ENCODE data around the gene PSME3IP1.

Gene PSME3IP1

DNA sequence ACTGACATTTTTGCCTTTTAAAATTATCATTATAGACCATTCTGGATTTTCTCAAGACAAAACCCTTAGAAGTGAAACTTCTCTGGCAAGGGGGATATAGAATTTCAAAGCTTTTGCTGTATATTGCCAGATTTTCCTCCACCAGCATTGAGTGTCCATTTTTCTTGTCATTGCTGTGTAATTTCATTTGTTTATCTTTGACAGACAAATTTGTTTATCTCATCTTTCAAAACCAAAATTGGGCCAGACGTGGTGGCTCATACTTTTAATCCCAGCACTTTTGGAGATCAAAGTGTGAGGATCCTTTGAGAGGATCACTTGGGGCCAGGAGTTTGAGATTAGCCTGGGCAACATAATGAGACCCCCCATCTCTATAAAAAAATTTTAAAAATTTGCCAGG lies 43.2 kb upstream of the PSME3IP1 start:
- DNase-seq (ENCODE audit: low read depth) = no peak
- TF ChIP-seq, protein P1, sequence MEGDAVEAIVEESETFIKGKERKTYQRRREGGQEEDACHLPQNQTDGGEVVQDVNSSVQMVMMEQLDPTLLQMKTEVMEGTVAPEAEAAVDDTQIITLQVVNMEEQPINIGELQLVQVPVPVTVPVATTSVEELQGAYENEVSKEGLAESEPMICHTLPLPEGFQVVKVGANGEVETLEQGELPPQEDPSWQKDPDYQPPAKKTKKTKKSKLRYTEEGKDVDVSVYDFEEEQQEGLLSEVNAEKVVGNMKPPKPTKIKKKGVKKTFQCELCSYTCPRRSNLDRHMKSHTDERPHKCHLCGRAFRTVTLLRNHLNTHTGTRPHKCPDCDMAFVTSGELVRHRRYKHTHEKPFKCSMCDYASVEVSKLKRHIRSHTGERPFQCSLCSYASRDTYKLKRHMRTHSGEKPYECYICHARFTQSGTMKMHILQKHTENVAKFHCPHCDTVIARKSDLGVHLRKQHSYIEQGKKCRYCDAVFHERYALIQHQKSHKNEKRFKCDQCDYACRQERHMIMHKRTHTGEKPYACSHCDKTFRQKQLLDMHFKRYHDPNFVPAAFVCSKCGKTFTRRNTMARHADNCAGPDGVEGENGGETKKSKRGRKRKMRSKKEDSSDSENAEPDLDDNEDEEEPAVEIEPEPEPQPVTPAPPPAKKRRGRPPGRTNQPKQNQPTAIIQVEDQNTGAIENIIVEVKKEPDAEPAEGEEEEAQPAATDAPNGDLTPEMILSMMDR (IDR thresholded peaks at IDR 0.05; ENCODE audit: control insufficient read depth, extremely low read depth, insufficient read depth) = no peak
- no peak overlapping the region for H3K4me3 ChIP-seq (ENCODE audit: low read depth, low read length)

DNA sequence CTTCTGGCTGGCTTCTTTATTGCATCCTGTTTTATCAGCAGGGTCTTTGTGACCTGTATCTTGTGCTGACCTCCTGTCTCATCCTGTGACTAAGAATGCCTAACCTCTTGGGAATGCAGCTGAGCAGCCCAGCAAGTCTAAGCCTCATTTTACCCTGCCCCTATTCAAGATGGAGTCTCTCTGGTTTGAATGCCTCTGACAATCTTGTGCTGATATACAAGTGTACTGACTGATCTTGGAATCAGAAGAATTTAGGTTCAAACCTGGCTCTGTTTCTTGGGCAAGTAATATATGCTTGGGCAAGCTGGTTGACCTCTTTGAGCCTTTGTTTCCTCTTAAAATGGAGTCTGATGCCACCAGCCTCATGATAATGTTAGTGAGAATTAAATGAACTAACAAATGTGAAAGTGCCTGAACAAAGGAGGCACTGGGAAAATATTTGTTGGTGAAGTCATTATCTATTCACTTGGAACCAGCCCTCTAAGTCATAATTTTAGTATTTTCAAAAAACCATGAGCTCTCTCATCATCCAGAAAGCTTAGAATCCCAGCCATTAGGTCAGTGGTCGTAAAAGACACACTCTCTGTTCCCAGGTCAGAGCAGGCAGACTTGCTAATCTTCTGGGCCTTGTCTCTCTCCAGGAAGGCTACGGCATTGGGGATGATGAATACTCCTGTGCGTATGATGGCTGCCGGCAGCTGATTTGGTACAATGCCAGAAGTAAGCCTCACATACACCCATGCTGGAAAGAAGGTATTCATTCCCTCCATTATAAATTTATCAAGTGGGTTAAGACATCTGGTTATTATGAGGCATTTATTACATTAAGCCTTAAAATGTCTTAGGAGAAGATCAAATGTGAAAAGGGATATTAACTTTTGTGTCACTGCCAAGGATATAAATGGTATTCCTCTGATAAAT lies 41.1 kb upstream of the PSME3IP1 start:
- no peak for DNase-seq (ENCODE audit: low read depth)
- no peak overlapping the region for H3K4me3 ChIP-seq (ENCODE audit: low read depth, low read length)
- TF ChIP-seq, protein P1 (IDR thresholded peaks at IDR 0.05; ENCODE audit: control insufficient read depth, extremely low read depth, insufficient read depth) = no peak

DNA sequence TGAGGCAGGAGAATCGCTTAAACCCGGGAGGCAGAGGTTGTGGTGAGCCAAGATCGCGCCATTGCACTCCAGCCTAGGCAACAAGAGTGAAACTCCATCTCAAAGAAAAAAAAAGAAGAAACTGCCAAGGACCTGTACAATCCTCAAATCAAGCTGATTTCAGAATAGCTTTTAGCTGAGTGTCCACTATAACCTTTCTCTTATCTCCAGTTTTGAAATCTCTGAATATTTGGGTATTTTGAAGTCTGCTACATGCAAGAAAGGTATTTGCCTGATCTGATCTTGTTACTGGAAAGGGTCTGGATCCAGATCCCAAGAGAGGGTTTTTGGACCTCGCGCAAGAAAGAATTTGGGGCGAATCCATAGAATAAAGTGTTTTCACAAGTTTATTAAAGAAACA lies 40.1 kb upstream of the PSME3IP1 start:
- TF ChIP-seq, protein P1 (IDR thresholded peaks at IDR 0.05; ENCODE audit: control insufficient read depth, extremely low read depth, insufficient read depth) = no peak
- H3K4me3 ChIP-seq (ENCODE audit: low read depth, low read length) = no peak overlapping the region
- DNase-seq (ENCODE audit: low read depth) = no peak

DNA sequence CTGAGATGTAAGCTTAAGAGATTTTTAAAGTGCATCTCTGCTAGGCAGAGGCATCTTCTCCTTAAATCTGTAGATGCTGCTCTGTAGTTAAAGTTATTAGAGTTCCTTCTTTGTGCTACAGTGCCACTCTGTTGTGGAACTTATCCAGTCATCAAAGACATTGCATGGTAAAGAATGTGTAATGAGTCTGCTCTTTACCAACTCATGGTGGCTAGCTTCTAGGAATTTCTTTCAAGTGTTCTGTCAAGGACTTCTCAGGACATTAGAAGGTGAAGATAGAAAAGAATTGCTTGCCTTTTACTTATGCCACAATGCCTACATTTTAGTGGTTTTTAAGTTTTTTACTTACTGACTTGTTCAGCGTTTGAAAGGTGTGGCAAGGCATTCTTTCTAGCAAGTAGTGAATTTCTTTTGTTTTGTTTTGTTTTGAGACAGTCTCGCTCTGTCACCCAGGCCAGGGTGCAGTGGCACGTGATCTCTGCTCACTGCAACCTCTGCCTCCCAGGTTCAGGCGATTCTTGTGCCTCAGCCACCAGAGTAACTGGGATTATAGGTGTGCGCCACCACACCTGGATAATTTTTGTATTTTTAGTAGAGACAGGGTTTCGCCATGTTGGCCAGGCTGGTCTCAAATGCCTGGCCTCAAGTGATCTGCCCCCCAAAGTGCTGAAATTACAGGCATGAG lies 39.0 kb upstream of the PSME3IP1 start:
- TF ChIP-seq, protein P1 (IDR thresholded peaks at IDR 0.05; ENCODE audit: control insufficient read depth, extremely low read depth, insufficient read depth) = no peak
- no peak overlapping the region for H3K4me3 ChIP-seq (ENCODE audit: low read depth, low read length)
- DNase-seq (ENCODE audit: low read depth) = no peak

DNA sequence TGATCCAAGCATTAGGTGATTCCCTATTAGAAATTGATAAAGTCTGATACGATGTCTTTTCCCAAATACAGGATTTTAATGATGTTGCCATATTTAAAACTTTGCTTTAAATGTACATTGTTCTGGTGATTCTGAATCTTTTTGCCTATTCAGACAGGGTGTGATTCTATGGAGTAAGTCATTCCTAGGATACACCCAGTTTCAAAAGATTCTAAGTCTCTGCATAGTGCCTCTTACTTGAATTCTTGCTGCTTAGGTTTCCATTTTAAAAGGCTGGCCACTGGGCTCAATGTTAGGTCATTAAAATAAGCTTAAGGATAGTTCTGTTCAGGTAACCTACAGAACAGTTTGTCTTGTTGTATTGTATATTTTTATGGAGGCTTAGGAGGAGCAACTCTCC lies 37.2 kb upstream of the PSME3IP1 start:
- DNase-seq (ENCODE audit: low read depth) = no peak
- TF ChIP-seq, protein P1 (IDR thresholded peaks at IDR 0.05; ENCODE audit: control insufficient read depth, extremely low read depth, insufficient read depth) = no peak
- no peak overlapping the region for H3K4me3 ChIP-seq (ENCODE audit: low read depth, low read length)

DNA sequence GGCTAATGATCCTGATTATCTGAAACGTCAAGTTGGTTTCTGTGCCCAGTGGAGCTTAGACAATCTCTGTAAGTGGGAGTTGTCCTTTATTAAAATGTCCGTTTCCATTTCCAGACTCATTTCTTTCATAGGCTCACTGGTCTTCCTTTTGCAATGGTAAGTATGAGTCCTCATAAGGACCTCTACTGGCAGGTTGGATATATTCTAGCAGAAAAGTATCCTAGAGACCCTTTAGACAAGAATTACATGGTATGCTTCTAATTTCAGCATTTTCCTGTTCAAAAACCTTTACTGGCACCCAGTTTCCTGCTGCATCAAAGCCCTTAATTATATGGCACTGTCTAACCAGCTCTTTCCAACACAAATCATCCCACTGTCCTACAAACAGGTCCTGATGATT lies 31.1 kb upstream of the PSME3IP1 start:
- no peak overlapping the region for H3K4me3 ChIP-seq (ENCODE audit: low read depth, low read length)
- TF ChIP-seq, protein P1 (IDR thresholded peaks at IDR 0.05; ENCODE audit: control insufficient read depth, extremely low read depth, insufficient read depth) = no peak
- DNase-seq (ENCODE audit: low read depth) = no peak
